ENCODE measurements around the gene POGZ.

GRCh38 chr1:151411884-151412283 lies 47.4 kb downstream of the POGZ start:
- TF ChIP-seq CTCF (IDR thresholded peaks at IDR 0.05) (no peak), POLR2AphosphoS5 (IDR thresholded peaks at IDR 0.05; ENCODE audit: low read depth, low read length) (no peak)
